GM18507 (cell line): Measurements from ENCODE around the gene AASS.

Experiments
- DNase-seq: peaks from one replicate; pipeline ENCODE4 v3.0.0; 2011; ENCODE audit warnings: low read depth; ENCODE audit not compliant: insufficient read length; ENCODE audit errors: extremely low spot score
- FAIRE-seq: peaks from 2 replicates; lab custom pipeline; 2011; peaks lifted over from hg19 to GRCh38; lab: Jason Lieb, UNC

The AASS gene

GRCh38 chr7:122132341-122132740, 11.7 kb downstream of the AASS start:
- DNase-seq (no peak), FAIRE-seq (no peak)

DNA sequence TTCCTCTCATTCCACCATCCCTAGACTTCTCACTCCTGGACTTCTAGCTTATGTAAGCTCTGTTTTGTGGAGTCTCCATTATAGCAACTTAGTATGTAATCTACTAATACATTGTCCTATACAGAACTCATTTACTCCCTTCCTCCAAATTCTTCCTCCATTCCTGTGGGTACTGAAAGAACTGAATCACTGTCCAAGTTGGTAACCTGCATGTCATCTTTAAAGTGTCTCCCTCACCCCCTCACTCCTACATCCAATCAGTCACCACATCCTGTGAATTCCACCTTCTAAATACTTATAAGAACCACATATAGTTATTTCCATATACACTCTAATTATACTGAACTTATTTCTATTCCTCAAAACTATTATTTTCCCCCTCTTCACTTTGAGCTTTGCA, 20.3 kb downstream of the AASS start:
- no peak for FAIRE-seq
- no peak for DNase-seq

GRCh38 chr7:122118757-122119156, 25.3 kb downstream of the AASS start:
- no peak for FAIRE-seq
- no peak for DNase-seq

DNA sequence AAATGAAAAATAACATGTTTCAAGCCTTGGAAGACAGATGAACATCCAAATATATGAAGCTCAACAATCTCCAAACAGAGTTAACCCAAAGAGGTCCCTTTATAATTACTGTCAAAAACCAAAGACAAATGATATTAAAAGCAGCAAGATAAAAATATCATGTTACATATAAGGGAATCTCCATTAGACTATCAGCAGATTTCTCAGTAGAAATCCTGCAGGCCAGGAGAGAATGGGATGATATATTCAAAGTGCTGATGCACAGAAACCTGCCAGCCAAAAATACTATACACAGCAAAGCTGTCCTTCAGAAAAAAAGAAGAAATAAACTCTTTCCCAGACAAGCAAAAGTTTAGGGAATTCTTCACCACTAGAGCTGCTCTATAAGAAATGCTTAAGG, 41.0 kb downstream of the AASS start:
- FAIRE-seq (no peak), DNase-seq (no peak)

- FAIRE-seq: no peak
- no peak for DNase-seq
Observed at GRCh38 chr7:122100021-122100420, 44.0 kb downstream of the AASS start.

- FAIRE-seq (no peak), DNase-seq (no peak)
Observed at GRCh38 chr7:122095642-122096041, 48.4 kb downstream of the AASS start.

DNA sequence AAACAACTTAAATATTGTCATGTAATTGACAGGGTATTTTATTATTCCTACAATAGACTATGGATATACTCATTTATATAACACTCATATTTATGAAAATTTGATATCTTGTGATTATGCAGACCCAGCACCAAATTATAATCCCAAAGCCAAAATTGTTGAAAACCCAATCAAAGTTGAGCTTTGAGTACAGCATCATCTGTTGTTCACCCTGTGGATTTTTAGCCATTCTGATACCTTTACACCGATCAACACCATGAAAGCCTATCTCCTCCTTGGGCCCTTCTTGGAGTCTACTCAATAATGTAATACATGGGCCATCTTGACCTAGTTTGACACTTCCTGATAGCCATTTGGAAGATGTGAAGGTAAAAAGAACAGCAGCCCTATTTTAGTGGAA, 49.5 kb downstream of the AASS start:
- FAIRE-seq (no peak), DNase-seq (no peak)

GRCh38 chr7:122092964-122093797, 50.9 kb downstream of the AASS start:
- DNase-seq (peak; percentile 8), FAIRE-seq (peak; percentile 90)

- DNase-seq (no peak), FAIRE-seq (no peak)
Observed at GRCh38 chr7:122082670-122083069, 61.4 kb downstream of the AASS start.

DNA sequence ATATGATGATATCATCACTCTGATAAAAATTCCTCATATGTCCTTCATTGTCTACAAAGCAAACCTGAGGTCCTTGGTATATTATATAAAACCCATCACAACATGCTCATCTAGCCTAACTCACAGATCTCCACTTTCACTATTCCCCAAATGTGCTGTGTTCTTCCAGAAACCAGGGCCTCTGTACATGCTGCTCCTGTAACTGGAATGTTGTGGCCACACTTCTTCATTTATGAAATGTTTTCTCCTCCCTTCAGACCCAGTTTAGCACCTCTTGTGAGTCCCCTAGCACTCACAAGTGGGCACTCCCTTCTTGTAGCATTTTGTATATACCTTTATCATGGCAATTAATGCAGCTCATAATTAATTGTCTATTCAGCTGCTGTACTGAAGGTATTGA, 61.9 kb downstream of the AASS start:
- no peak for FAIRE-seq

DNA sequence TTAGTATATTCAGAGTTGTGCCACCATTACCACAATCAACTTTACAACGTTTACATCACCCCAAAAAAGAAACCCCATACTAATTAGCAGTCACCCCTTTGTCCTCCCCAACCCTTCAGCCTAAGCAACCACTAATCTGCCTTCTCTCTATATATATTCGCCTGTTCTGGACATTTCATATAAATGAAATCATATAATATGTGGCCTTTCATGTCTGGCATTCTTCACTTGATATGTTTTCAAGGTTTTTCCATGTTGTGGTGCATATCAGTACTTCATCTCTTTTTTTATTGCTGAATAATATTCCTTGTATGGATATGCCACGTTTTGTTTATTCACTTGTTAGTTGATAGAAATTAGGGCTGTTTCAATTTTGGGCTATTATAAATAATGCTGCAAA, 70.4 kb downstream of the AASS start:
- DNase-seq (no peak), FAIRE-seq (no peak)

More for the DNA sequence above, 61.9 kb downstream of the AASS start:
- DNase-seq: no peak

GRCh38 chr7:122072924-122073599, 71.0 kb downstream of the AASS start:
- DNase-seq (no peak), FAIRE-seq (no peak)

DNA sequence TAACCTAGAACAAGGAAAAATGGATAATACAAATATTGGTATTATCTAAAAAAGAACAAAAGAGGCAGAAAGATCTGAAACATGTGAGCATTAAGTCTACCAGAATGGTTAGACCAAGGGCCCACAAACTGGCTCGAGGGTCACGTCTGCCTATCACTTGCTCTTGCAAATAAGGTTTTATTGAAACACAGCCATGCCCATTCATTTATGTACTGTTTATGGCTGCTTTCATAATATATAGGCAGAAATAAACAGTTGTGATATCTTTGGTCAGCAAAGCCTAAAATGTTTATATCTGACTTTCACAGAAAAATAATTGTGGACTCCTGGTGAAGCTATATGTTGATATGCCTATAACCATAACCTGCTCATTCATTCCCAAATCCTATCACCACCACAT, 71.8 kb downstream of the AASS start:
- no peak for DNase-seq
- FAIRE-seq: no peak

DNA sequence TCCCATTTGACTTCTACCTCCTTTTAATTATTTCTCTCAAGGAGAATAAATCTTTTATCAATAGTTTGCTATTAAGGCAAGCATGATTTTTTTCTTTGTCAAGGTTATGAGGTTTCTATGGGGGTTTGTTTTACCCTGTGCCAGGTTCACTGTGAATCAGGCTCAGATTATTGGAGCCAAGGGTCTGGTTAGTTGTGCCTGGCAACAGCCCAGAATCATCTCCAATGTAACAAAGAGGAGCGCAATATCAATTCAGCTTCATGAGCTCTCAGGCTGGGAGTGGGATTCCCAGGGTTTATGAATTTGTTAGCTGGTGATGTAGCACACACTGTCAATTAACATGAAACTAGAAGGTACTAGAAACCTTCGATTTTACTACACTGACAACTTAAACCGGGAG, 73.2 kb downstream of the AASS start:
- DNase-seq: no peak
- no peak for FAIRE-seq

DNA sequence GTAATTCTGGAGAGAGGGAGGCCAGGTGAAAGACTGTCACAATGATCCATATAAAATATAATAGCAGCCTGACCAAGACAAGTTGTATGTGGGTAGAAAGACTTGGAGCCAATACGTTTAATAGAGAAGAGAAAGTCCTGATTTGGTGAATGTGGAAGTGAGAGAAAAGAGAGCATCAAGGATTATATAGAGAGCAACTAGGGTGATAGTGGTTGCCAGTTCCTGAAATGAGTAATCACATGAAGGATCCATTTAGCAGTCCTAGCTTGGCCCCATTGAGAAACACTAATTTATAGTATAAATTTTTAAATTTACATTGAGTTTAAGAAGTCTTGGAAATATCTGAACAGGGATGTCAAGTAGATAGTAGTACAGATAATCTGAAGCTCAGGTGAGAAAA, 74.0 kb downstream of the AASS start:
- DNase-seq (no peak), FAIRE-seq (no peak)

DNA sequence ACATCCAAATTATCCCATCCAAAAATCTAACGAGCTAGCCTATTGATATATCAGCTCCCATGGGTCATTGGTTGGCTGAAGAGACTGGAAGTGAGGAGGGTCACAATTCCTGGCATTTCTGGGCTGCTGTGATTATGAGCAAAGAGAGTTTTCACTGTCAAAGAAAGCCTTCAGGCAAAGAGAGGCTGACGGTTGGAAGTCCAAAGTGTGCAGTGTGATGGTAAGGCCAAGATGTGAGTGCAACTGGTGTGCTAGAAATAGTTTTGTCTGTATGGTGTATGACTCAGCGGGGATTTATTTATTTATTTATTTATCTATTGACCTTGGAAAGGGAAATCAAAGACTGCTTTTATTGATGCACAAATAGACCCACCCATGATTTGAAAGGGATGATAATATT, 75.0 kb downstream of the AASS start:
- FAIRE-seq: no peak
- no peak for DNase-seq

- no peak for FAIRE-seq
- no peak for DNase-seq
Observed at GRCh38 chr7:122068046-122068445, 76.0 kb downstream of the AASS start.

DNA sequence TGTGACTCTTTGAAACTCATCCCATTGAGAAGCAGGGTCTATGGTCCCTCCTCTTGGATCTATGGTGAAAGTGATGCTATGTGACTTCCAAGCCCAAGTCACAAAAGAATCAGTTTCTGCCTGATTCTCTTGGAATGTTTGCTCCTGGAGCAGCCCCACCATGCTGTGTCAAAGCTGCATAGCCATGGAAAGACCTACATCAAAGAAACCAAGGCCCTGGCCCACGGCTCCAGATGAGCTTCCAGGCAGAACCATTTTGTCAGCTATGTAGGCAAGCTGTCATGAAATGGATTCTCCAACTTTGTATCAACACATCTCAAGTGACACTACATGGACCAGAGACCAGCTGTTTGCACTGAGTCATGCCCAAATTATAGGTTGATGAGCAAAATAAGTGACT, 77.0 kb downstream of the AASS start:
- DNase-seq: no peak
- FAIRE-seq: no peak

DNA sequence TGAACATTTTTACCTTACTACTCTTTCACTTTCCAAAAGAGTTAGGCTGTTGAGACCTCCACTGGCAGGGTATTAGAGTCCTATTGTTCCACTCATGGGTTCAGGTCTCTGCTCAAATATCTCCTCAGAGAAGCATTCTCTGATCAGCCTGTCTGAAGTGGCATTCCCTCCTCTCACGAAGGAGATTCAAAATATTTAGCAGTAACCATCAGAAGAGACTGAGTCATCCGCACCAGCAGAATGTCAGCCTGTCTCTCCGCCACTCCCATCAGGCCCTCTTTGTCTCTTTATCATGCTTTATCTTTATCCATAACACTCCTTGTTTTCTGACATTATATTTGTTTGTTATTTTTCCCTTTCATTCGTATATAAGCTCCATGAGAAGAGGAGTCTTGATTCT, 79.1 kb downstream of the AASS start:
- FAIRE-seq (no peak), DNase-seq (no peak)

GRCh38 chr7:122063146-122063545, 80.9 kb downstream of the AASS start:
- no peak for DNase-seq
- FAIRE-seq: no peak

DNA sequence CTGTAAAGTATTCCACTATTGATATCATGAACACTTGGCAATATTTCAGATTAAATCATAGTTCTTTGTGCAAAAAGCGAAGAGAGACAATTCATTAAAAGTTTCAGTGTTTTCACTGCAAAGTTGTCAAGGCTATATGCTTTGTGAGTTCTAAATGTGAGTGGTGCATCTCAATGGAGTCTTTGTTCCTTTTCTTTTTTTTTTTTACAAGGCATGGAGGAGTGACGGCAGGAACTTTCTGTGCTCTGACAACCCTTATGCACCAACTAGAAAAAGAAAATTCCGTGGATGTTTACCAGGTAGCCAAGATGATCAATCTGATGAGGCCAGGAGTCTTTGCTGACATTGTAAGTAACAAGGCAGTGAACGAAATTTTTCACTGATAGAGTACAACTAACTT, 84.5 kb downstream of the AASS start:
- DNase-seq (no peak), FAIRE-seq (no peak)
